GM23248 (cell line): ENCODE data around the gene IFT25. TPM values are rescaled to one million over a fixed set of nuclear protein-coding genes. Genes with fewer than 3 reads are reported as not detected.
A peak's percentile ranks its signal among the peaks of the same experiment; 100 is the strongest.

Experiments used
- DNase-seq: peaks from one replicate; pipeline ENCODE4 v3.0.0-alpha.2; 2015
- H2AFZ ChIP-seq: fragments of 200-600 bp; sonication (generic); 2 replicates; pipeline ENCODE4 v1.6.1; 2016; ENCODE audit warnings: antibody characterized with exemption
- H3F3A ChIP-seq: fragments of 200-600 bp; sonication (generic); 2 replicates; pipeline ENCODE4 v1.6.1; 2016; ENCODE audit warnings: mild to moderate bottlenecking, antibody characterized with exemption, mixed run types; ENCODE audit not compliant: insufficient read depth
- H3K27ac ChIP-seq: fragments of 200-600 bp; sonication (generic); 2 replicates; pipeline ENCODE4 v1.5.1; 2016; ENCODE audit warnings: mild to moderate bottlenecking
- H3K27me3 ChIP-seq: fragments of 200-600 bp; sonication (generic); replicated peaks from 2 replicates; pipeline ENCODE4 v1.6.1; 2016; ENCODE audit warnings: mild to moderate bottlenecking; ENCODE audit not compliant: insufficient read depth
- H3K36me3 ChIP-seq: fragments of 200-600 bp; sonication (generic); 2 replicates; pipeline ENCODE4 v1.6.1; 2016; ENCODE audit warnings: low read depth, mild to moderate bottlenecking
- H3K4me1 ChIP-seq: fragments of 200-600 bp; sonication (generic); 2 replicates; pipeline ENCODE4 v1.6.1; 2016; ENCODE audit warnings: mild to moderate bottlenecking; ENCODE audit not compliant: insufficient read depth
- H3K4me2 ChIP-seq: fragments of 200-600 bp; sonication (generic); one replicate; pipeline ENCODE4 v1.6.1; 2016; ENCODE audit warnings: mild to moderate bottlenecking; ENCODE audit not compliant: unreplicated experiment
- H3K4me3 ChIP-seq: fragments of 200-600 bp; sonication (generic); 2 replicates; pipeline ENCODE4 v1.5.1; 2016; ENCODE audit warnings: mild to moderate bottlenecking
- H3K79me2 ChIP-seq: fragments of 200-600 bp; sonication (generic); 2 replicates; pipeline ENCODE4 v1.6.1; 2016; ENCODE audit warnings: mild to moderate bottlenecking; ENCODE audit not compliant: insufficient read depth
- H3K9ac ChIP-seq: fragments of 200-600 bp; sonication (generic); 2 replicates; pipeline ENCODE4 v1.6.1; 2016; ENCODE audit warnings: mild to moderate bottlenecking
- H3K9me2 ChIP-seq: fragments of 200-600 bp; sonication (generic); 2 replicates; pipeline ENCODE4 v1.6.1; 2016; ENCODE audit warnings: mixed run types, mild to moderate bottlenecking, moderate library complexity; ENCODE audit not compliant: insufficient read depth
- H3K9me3 ChIP-seq: fragments of 200-600 bp; sonication (generic); one replicate; pipeline ENCODE4 v1.6.1; 2017; ENCODE audit warnings: low read depth
- H4K20me1 ChIP-seq: fragments of 200-600 bp; sonication (generic); 2 replicates; pipeline ENCODE4 v1.6.0; 2016; ENCODE audit not compliant: insufficient read depth
- EZH2 ChIP-seq: fragments of 200-600 bp; sonication (generic); IDR thresholded peaks from 2 replicates; pipeline ENCODE4 v1.6.1; 2018; ENCODE audit warnings: antibody characterized with exemption, mild to moderate bottlenecking; ENCODE audit not compliant: insufficient read depth, poor library complexity, severe bottlenecking
- EZH2phosphoT487 ChIP-seq: fragments of 200-600 bp; sonication (generic); IDR thresholded peaks from 2 replicates; pipeline ENCODE4 v1.6.1; 2018; ENCODE audit warnings: antibody characterized with exemption, moderate library complexity, mild to moderate bottlenecking, low read depth; ENCODE audit not compliant: insufficient read depth
- WGBS, 2 experiments: methylation state at CpG; one replicate each; pipeline ENCODE4 v1.1.6; 2015 to 2017; ENCODE audit warnings: low lambda C conversion rate in 2 of 2, low coverage in 1 of 2; ENCODE audit errors: missing lambda C conversion rate in 2 of 2; 5-methylcytosine and 5-hydroxymethylcytosine counted together
- in situ Hi-C: fragments of 300-500 bp; cut with MboI; formaldehyde crosslinking; loops from 2 replicates; pipeline ENCODE4 v1.15.0; 2020
- polyA plus RNA-seq: library from polyadenylated mRNA; unstranded; fragments of >200 nt; fragmentation: Nextera tagmentation; extraction: Ambion mirVana; gene quantifications from 2 replicates; pipeline ENCODE4 v1.2.1, GENCODE V29; 2016
- total RNA-seq: library from RNA; depleted of rRNA; stranded (reverse); fragments of >200 nt; shearing (Covaris generic); gene quantifications from 2 replicates; pipeline ENCODE4 v1.2.3, GENCODE V29; 2014

The IFT25 gene
- total and polyA plus RNA-seq, 2 experiments from 2014 or later: 18.4 to 65.2 TPM

GRCh38 chr1:53927376-53927881 lies 18.1 kb downstream of the IFT25 start:
- no peaks in the 10 kb centered on the region for H3K4me1 ChIP-seq
- peaks cover 6% of the 10 kb centered on the region for H3K9me3 ChIP-seq
- no peaks in the 10 kb centered on the region for H3K9me2 ChIP-seq
- no peaks in the 10 kb centered on the region for H4K20me1 ChIP-seq
- no peaks in the 10 kb centered on the region for H3K27me3 ChIP-seq
- H3K9ac ChIP-seq: no peak overlapping the region
- peaks cover 3% of the 10 kb centered on the region; the same call in 1 of the 2 replicates for H3K79me2 ChIP-seq
- H2AFZ ChIP-seq: no peak overlapping the region
- TF ChIP-seq EZH2phosphoT487 (no peak), EZH2 (no peak)
- no peak for DNase-seq
- in situ Hi-C loops: no loop called here
- no peak overlapping the region for H3K4me2 ChIP-seq
- peaks cover 26% of the 10 kb centered on the region for H3K36me3 ChIP-seq
- no peaks in the 10 kb centered on the region for H3F3A ChIP-seq
- no peak overlapping the region for H3K4me3 ChIP-seq
- WGBS, 2 experiments: 94 to 98% methylated on average over 2 of the region's 2 CpGs
- H3K27ac ChIP-seq: no peak overlapping the region

GRCh38 chr1:53919675-53920066 lies 25.8 kb downstream of the IFT25 start:
- no peak overlapping the region for H3K4me2 ChIP-seq
- H3K27me3 ChIP-seq: no peaks in the 10 kb centered on the region
- no peak for TF ChIP-seq EZH2
- no peak for TF ChIP-seq EZH2phosphoT487
- H3K9me2 ChIP-seq: no peaks in the 10 kb centered on the region
- peaks cover 6% of the 10 kb centered on the region; the same call in 1 of the 2 replicates for H3F3A ChIP-seq
- 57 to 60% methylated on average over 3 of the region's 3 CpGs for WGBS, 2 experiments
- peaks cover 20% of the 10 kb centered on the region for H3K36me3 ChIP-seq
- 0 out of 2 replicates have a peak overlapping the region, but pooled peaks have one; percentile 12 for H3K27ac ChIP-seq
- H4K20me1 ChIP-seq: no peaks in the 10 kb centered on the region
- peaks cover 7% of the 10 kb centered on the region; the same call in 1 of the 2 replicates for H3K4me1 ChIP-seq
- no peak overlapping the region for H3K9ac ChIP-seq
- H2AFZ ChIP-seq: no peak overlapping the region
- peak; percentile 51 for DNase-seq
- no peaks in the 10 kb centered on the region for H3K9me3 ChIP-seq
- no peaks in the 10 kb centered on the region for H3K79me2 ChIP-seq
- H3K4me3 ChIP-seq: no peak overlapping the region
- in situ Hi-C loops: no loop called here

- WGBS, 2 experiments: 90 to 95% methylated on average over 5 of the region's 5 CpGs
- H3K4me3 ChIP-seq: no peak overlapping the region
- H3K79me2 ChIP-seq: no peaks in the 10 kb centered on the region
- H3K4me2 ChIP-seq: no peak overlapping the region
- no peak overlapping the region for H3K9ac ChIP-seq
- H3K27me3 ChIP-seq: no peaks in the 10 kb centered on the region
- no peak for DNase-seq
- no peak for TF ChIP-seq EZH2
- TF ChIP-seq EZH2phosphoT487: no peak
- peaks cover 15% of the 10 kb centered on the region for H3K36me3 ChIP-seq
- in situ Hi-C loops: no loop called here
- no peak overlapping the region for H2AFZ ChIP-seq
- H3K27ac ChIP-seq: no peak overlapping the region
- no peaks in the 10 kb centered on the region for H3K9me2 ChIP-seq
- H3K9me3 ChIP-seq: no peaks in the 10 kb centered on the region
- peaks cover 7% of the 10 kb centered on the region; the same call in 1 of the 2 replicates for H3K4me1 ChIP-seq
- no peaks in the 10 kb centered on the region for H4K20me1 ChIP-seq
- H3F3A ChIP-seq: peaks cover 6% of the 10 kb centered on the region; the same call in 1 of the 2 replicates
Observed at GRCh38 chr1:53918343-53918742, 27.2 kb downstream of the IFT25 start.

GRCh38 chr1:53913352-53914033 lies 32.0 kb downstream of the IFT25 start:
- H3K9me3 ChIP-seq: no peaks in the 10 kb centered on the region
- DNase-seq: no peak
- H2AFZ ChIP-seq: no peak overlapping the region
- peaks cover 5% of the 10 kb centered on the region; the same call in 1 of the 2 replicates for H3F3A ChIP-seq
- TF ChIP-seq EZH2 (no peak), EZH2phosphoT487 (no peak)
- no peaks in the 10 kb centered on the region for H4K20me1 ChIP-seq
- peaks cover 8% of the 10 kb centered on the region; the same call in 1 of the 2 replicates for H3K36me3 ChIP-seq
- no peak overlapping the region for H3K4me3 ChIP-seq
- H3K27ac ChIP-seq: no peak overlapping the region
- H3K4me2 ChIP-seq: no peak overlapping the region
- 85 to 86% methylated on average over 5 of the region's 5 CpGs for WGBS, 2 experiments
- no peaks in the 10 kb centered on the region for H3K27me3 ChIP-seq
- no peaks in the 10 kb centered on the region for H3K9me2 ChIP-seq
- H3K4me1 ChIP-seq: no peaks in the 10 kb centered on the region
- no peaks in the 10 kb centered on the region for H3K79me2 ChIP-seq
- H3K9ac ChIP-seq: no peak overlapping the region
- in situ Hi-C loops: no loop called here
